GM18858 (cell line): ENCODE data around the gene RPS6KL1.

Experiments used
- ATAC-seq: cut with Tn5 transposase; IDR thresholded peaks from one replicate; pipeline ENCODE4 v1.9.1; 2021; ENCODE audit not compliant: unreplicated experiment

The RPS6KL1 gene

GRCh38 chr14:74859757-74860552 is 63.1 kb downstream of the RPS6KL1 start:
- no peak for ATAC-seq

- no peak for ATAC-seq
These were observed 65.0 kb downstream of the RPS6KL1 start for GRCh38 chr14:74858022-74858421.

GRCh38 chr14:74856366-74856765 is 66.7 kb downstream of the RPS6KL1 start:
- no peak for ATAC-seq

GRCh38 chr14:74855945-74856344 is 67.1 kb downstream of the RPS6KL1 start:
- no peak for ATAC-seq

DNA sequence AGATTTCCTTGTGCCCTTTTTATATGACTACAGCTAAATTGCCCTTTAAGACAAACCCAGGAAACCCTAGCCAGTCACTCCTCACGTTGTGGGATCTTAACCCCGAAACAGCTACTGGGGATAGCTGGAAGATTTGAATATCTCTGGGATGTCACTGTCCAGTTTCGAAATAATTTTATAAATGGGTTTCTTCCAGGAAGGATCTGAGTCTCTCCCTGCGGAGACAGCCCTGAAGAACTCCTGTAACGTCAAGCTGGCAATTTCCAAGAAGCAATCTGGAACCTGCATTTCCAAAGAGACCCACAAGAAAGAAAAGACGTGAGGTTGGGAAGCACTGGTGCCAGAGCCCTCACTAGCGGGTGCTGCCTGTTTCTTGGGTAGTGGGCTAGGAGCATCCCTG is 68.0 kb downstream of the RPS6KL1 start:
- ATAC-seq, result no peak
